Measurements from ENCODE around the gene SCNN1A. TPM values are rescaled to one million over a fixed set of nuclear protein-coding genes. Genes with fewer than 3 reads are reported as not detected.

SCNN1A gene
- total and polyA plus RNA-seq, 2 of the 13 experiments (the other 11 are each of a cell fraction or from before 2014, with no cell fraction given), result 1.5 to 14.6 TPM

GRCh38 chr12:6370994-6371754 lies 4.2 kb downstream of the SCNN1A start (continued):
- TF ChIP-seq, protein P1, sequence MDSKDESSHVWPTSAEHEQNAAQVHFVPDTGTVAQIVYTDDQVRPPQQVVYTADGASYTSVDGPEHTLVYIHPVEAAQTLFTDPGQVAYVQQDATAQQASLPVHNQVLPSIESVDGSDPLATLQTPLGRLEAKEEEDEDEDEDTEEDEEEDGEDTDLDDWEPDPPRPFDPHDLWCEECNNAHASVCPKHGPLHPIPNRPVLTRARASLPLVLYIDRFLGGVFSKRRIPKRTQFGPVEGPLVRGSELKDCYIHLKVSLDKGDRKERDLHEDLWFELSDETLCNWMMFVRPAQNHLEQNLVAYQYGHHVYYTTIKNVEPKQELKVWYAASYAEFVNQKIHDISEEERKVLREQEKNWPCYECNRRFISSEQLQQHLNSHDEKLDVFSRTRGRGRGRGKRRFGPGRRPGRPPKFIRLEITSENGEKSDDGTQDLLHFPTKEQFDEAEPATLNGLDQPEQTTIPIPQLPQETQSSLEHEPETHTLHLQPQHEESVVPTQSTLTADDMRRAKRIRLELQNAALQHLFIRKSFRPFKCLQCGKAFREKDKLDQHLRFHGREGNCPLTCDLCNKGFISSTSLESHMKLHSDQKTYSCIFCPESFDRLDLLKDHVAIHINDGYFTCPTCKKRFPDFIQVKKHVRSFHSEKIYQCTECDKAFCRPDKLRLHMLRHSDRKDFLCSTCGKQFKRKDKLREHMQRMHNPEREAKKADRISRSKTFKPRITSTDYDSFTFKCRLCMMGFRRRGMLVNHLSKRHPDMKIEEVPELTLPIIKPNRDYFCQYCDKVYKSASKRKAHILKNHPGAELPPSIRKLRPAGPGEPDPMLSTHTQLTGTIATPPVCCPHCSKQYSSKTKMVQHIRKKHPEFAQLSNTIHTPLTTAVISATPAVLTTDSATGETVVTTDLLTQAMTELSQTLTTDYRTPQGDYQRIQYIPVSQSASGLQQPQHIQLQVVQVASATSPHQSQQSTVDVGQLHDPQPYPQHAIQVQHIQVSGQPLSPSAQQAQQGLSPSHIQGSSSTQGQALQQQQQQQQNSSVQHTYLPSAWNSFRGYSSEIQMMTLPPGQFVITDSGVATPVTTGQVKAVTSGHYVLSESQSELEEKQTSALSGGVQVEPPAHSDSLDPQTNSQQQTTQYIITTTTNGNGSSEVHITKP (CRISPR knock-in tag; IDR thresholded peaks at IDR 0.05; ENCODE audit: low read depth), result peak; percentile 62
- TF ChIP-seq RXRB (CRISPR knock-in tag; IDR thresholded peaks at IDR 0.05; ENCODE audit: borderline replicate concordance) (peak; percentile 91), ZNF275 (CRISPR knock-in tag; IDR thresholded peaks at IDR 0.05; ENCODE audit: borderline replicate concordance) (no peak), ZNF672 (CRISPR knock-in tag; IDR thresholded peaks at IDR 0.05) (no peak), ZNF629 (CRISPR knock-in tag; conservative IDR thresholded peaks at IDR 0.05) (0 out of 2 replicates have a peak, but pooled peaks have one; percentile 13), WIZ (CRISPR knock-in tag; IDR thresholded peaks at IDR 0.05) (no peak), ZNF776 (CRISPR knock-in tag; IDR thresholded peaks at IDR 0.05) (no peak), ELF3 (CRISPR knock-in tag; IDR thresholded peaks at IDR 0.05) (peak; percentile 61), ETV6 (CRISPR knock-in tag; conservative IDR thresholded peaks at IDR 0.05) (no peak), DPF2 (CRISPR knock-in tag; IDR thresholded peaks at IDR 0.05; ENCODE audit: borderline replicate concordance, low read depth) (peak; percentile 44; the same call in 1 of the 2 replicates), IKZF4 (CRISPR knock-in tag; IDR thresholded peaks at IDR 0.05; ENCODE audit: borderline replicate concordance, low read depth, not compliant biosample characterization) (no peak), ZNF574 (CRISPR knock-in tag; IDR thresholded peaks at IDR 0.05) (peak; percentile 43), FOSL1 (CRISPR knock-in tag; IDR thresholded peaks at IDR 0.05; ENCODE audit: borderline replicate concordance) (peak; percentile 63; the same call in 1 of the 2 replicates), UBTF (CRISPR knock-in tag; IDR thresholded peaks at IDR 0.05) (peak; percentile 23; the same call in 1 of the 2 replicates), REPIN1 (CRISPR knock-in tag; IDR thresholded peaks at IDR 0.05; ENCODE audit: borderline replicate concordance, low read depth) (no peak)
- TF ChIP-seq, protein P2, sequence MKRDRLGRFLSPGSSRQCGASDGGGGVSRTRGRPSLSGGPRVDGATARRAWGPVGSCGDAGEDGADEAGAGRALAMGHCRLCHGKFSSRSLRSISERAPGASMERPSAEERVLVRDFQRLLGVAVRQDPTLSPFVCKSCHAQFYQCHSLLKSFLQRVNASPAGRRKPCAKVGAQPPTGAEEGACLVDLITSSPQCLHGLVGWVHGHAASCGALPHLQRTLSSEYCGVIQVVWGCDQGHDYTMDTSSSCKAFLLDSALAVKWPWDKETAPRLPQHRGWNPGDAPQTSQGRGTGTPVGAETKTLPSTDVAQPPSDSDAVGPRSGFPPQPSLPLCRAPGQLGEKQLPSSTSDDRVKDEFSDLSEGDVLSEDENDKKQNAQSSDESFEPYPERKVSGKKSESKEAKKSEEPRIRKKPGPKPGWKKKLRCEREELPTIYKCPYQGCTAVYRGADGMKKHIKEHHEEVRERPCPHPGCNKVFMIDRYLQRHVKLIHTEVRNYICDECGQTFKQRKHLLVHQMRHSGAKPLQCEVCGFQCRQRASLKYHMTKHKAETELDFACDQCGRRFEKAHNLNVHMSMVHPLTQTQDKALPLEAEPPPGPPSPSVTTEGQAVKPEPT (CRISPR knock-in tag; IDR thresholded peaks at IDR 0.05; ENCODE audit: low read depth), result no peak

Data from HepG2 (cell line).